Choroid plexus epithelial cell (primary cell): ENCODE measurements around the gene EVL.

Experiments used
- DNase-seq: peaks from one replicate; pipeline ENCODE4 v3.0.0-alpha.2; 2010; ENCODE audit warnings: low read depth
- H3K4me3 ChIP-seq: 2 replicates; pipeline ENCODE4 v1.5.1; 2011; ENCODE audit warnings: low read depth, mild to moderate bottlenecking, control low read depth, low read length, moderate library complexity
- CTCF ChIP-seq: conservative IDR thresholded peaks from 2 replicates; pipeline ENCODE4 v1.5.1; 2011; ENCODE audit warnings: low read depth, mild to moderate bottlenecking, control low read depth, inconsistent platforms, low read length, moderate library complexity

EVL gene

DNA sequence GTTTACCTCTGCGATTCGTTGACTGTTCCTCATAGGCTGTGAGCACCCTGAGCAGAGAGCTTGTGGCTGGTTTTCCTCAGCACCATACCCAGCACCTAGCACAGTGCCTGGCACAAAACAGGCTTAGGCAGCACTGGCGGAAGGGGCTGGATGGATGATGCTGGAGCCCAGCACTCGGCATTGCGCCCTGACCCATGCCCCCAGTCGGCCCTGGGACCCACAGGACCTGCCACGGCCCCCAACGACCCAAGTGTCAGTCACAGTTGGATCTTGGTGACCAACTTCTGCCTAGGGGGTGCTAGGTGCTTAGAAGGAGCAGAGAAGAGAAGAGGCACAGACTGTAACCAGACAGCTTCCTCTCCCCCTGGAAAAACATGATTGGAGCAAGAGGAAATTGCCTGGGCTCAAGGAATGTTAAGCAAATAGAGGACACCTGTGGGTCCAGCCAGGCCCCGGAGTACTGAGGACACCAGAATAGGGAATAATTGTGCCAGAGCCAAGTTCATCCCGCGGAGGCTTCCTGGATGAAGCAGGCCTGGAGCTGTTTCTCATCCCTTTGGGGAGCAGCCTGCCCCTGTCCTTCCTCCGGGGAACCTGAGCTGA, 62.7 kb downstream of the EVL start:
- no peak for DNase-seq
- no peak for TF ChIP-seq CTCF
- H3K4me3 ChIP-seq = no peak overlapping the region

DNA sequence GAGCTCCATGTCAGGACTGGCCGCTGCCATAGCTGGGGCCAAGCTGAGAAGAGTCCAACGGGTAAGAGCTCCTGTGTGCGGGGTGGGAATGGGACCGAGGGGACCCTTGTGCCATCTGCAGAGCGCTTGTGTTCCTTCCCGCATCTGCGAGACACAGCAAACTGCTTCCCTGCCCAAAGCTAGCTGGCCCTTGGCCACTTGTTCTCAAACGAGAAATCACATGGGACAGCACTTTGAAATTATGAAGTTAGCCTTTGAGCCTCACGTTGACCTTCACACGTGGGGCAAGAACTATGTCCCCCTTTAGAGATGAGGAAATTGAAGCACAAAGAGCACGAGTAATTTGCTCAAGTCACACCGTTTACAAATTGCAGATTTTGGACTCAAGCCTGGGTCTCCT, 63.5 kb downstream of the EVL start:
- H3K4me3 ChIP-seq = no peak overlapping the region
- DNase-seq = no peak
- no peak for TF ChIP-seq CTCF

DNA sequence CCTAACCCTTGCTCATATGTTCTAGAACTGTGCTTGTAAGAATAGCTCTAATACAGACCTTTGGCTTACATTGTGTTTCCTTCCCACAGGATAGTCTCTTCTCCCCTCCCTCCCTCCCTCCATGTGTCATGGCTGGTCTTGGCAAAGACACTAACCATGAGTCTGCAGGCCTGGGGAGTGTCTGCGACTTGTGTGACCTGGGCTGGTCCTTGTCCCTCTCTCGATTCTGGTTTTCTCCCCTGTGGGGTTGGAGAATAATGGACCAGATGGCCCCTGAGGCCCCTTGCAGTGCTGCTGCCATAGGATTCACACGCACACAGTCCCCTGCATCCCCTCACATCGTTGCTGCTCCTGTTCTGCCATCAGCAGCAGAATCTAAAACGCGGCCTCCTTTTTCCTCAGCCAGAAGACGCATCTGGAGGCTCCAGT, 64.0 kb downstream of the EVL start:
- peak; percentile 27 for DNase-seq
- no peak overlapping the region for H3K4me3 ChIP-seq
- TF ChIP-seq CTCF = no peak

GRCh38 chr14:100130521-100130920, 65.3 kb downstream of the EVL start:
- TF ChIP-seq CTCF = no peak
- H3K4me3 ChIP-seq = no peak overlapping the region
- DNase-seq = no peak

DNA sequence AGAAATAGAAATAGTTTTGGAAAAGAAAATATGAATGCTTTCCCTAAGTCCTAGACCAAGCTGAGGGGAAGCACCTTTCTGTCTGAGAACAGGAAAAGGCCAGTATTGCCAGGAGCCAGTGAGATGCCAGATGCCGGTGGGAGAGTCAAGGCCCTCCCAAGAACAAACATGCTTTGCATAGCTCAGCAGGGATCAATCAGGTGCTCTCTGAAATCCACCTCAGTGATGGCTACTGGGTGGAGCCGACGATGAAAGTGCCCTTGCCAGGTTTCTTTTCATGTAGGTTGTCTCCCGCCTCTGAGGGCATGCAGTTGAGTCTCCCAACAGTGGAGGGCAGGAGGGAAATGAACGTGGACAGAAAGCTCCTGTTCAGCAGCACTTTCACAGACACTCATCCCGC, 66.0 kb downstream of the EVL start:
- no peak overlapping the region for H3K4me3 ChIP-seq
- no peak for TF ChIP-seq CTCF
- DNase-seq = no peak

DNA sequence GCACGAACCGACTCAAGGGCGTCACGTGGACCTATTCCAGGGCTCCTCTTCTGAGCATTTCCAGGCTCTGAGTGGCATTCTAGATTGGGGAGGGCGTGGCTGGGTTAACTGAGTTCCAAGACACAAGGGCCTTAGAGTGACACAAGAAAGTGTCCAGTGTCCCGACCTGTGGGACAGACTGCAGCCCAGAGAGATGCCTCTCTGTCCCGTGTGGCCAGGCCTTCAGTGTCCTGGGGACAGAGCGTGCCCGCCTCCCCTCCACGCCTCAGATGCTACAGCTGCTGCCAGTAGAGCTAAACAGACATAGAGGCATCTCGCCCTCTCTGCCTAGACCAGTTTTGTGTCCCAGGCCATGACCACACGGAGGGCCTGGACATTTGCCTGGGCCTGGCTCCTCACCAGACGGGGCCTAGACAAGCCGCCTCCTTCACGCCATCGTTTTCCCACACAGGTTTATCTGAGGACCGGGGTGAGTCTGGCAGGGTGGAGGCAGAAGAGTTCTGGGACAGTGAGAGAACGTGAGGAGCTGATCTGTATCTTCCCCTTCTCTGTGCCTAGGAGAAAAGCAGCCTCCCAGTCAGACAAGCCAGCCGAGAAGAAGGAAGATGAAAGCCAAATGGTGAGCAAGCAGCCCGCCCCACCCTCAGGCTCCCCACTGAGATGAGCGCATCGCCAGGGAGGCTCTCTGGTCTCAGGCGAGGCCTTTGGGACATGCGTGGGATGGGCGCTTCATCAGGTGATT, 67.1 kb downstream of the EVL start:
- TF ChIP-seq CTCF = no peak
- peak; percentile 50 for DNase-seq
- no peak overlapping the region for H3K4me3 ChIP-seq

- no peak for DNase-seq
- TF ChIP-seq CTCF = no peak
- no peak overlapping the region for H3K4me3 ChIP-seq
Observed at GRCh38 chr14:100132903-100133510, 67.8 kb downstream of the EVL start.
